HG02870 (cell line): ENCODE data around the gene SPECC1L.
"Not testable (repeated sequence)": the region's sequence is repeated elsewhere in the genome, so short reads cannot be mapped to it uniquely, and the experiment has no call there.

Source experiments
- ATAC-seq: cut with Tn5 transposase; IDR thresholded peaks from one replicate; pipeline ENCODE4 v1.9.1; 2021; ENCODE audit warnings: mild to moderate bottlenecking, moderate library complexity; ENCODE audit not compliant: unreplicated experiment

The SPECC1L gene

GRCh38 chr22:24270556-24271385 is at the start of gene SPECC1L:
TSS of gene SPECC1L (plus strand) at chr22:24270831. CDS start at chr22:24302232, 31,401 bp downstream.
- peak; percentile 77 for ATAC-seq

- no peak for ATAC-seq
Measured at GRCh38 chr22:24224468-24224867, 46.2 kb upstream of the SPECC1L start.

GRCh38 chr22:24225044-24225601 is 45.5 kb upstream of the SPECC1L start:
- no peak for ATAC-seq

- ATAC-seq, result no peak
Measured at GRCh38 chr22:24225951-24226350, 44.7 kb upstream of the SPECC1L start.

- no peak for ATAC-seq
Measured at GRCh38 chr22:24230911-24231656, 39.5 kb upstream of the SPECC1L start.

GRCh38 chr22:24231706-24232105 is 38.9 kb upstream of the SPECC1L start:
- ATAC-seq, result no peak

GRCh38 chr22:24232124-24232523 is 38.5 kb upstream of the SPECC1L start:
- no peak for ATAC-seq

GRCh38 chr22:24232725-24233124 is 37.9 kb upstream of the SPECC1L start:
- no peak for ATAC-seq

- ATAC-seq, result no peak
Measured at GRCh38 chr22:24233235-24233634, 37.4 kb upstream of the SPECC1L start.

GRCh38 chr22:24233816-24234215 is 36.8 kb upstream of the SPECC1L start:
- ATAC-seq, result no peak

GRCh38 chr22:24235315-24235714 is 35.3 kb upstream of the SPECC1L start:
- ATAC-seq, result no peak

- ATAC-seq, result no peak
Measured at GRCh38 chr22:24236656-24237055, 34.0 kb upstream of the SPECC1L start.

- ATAC-seq, result not testable (repeated sequence)
Measured at GRCh38 chr22:24238101-24238694, 32.4 kb upstream of the SPECC1L start.

- no peak for ATAC-seq
Measured at GRCh38 chr22:24240381-24240780, 30.2 kb upstream of the SPECC1L start.

GRCh38 chr22:24240985-24241692 is 29.5 kb upstream of the SPECC1L start:
- ATAC-seq, result not testable (repeated sequence)

- not testable (repeated sequence) for ATAC-seq
Measured at GRCh38 chr22:24243417-24243816, 27.2 kb upstream of the SPECC1L start.

GRCh38 chr22:24244144-24244787 is 26.4 kb upstream of the SPECC1L start:
- ATAC-seq, result no peak

- ATAC-seq, result not testable (repeated sequence)
Measured at GRCh38 chr22:24245030-24245431, 25.6 kb upstream of the SPECC1L start, which contains the start of gene GGT5. TSS of gene GGT5 (minus strand) at chr22:24245082. CDS start at chr22:24244725, 357 bp downstream.

- not testable (repeated sequence) for ATAC-seq
Measured at GRCh38 chr22:24245584-24246561, 24.8 kb upstream of the SPECC1L start.
